Liver (tissue), 9 donors: ENCODE measurements around the gene ROR1. TPM values are rescaled to one million over a fixed set of nuclear protein-coding genes. Genes with fewer than 3 reads are reported as not detected.

Source experiments
- DNase-seq: peaks from one replicate; pipeline ENCODE4 v3.0.0-alpha.2; 2017; ENCODE audit warnings: low spot score
- H3K27ac ChIP-seq, 2 donors: one replicate each; pipeline ENCODE4 v1.7.0; 2013; ENCODE audit warnings: inconsistent platforms in 2 of 2, low read length in 2 of 2, control low read depth in 1 of 2, low read depth in 1 of 2, mild to moderate bottlenecking in 1 of 2
- H3K27me3 ChIP-seq, 4 donors: one replicate each; pipeline versions ENCODE4 v1.6.1 to v1.7.0; 2013; ENCODE audit warnings: low read length in 3 of 4, inconsistent platforms in 1 of 4, mild to moderate bottlenecking in 1 of 4, moderate library complexity in 1 of 4; ENCODE audit not compliant: control insufficient read depth in 4 of 4, insufficient read depth in 4 of 4
- H3K36me3 ChIP-seq, 4 donors: one replicate each; pipeline versions ENCODE4 v1.6.1 to v1.7.0; 2013; ENCODE audit warnings: low read length in 3 of 4, mild to moderate bottlenecking in 3 of 4, low read depth in 1 of 4, moderate library complexity in 1 of 4; ENCODE audit not compliant: control insufficient read depth in 4 of 4, insufficient read depth in 3 of 4
- H3K4me1 ChIP-seq, 4 donors: one replicate each; pipeline versions ENCODE4 v1.6.1 to v1.7.0; 2013; ENCODE audit warnings: low read length in 3 of 4, mild to moderate bottlenecking in 3 of 4, moderate library complexity in 1 of 4; ENCODE audit not compliant: control insufficient read depth in 4 of 4, insufficient read depth in 4 of 4
- H3K4me3 ChIP-seq, 3 donors: one replicate each; pipeline versions ENCODE4 v1.6.1 to v1.7.0; 2013; ENCODE audit warnings: low read length in 3 of 3, control low read depth in 1 of 3, low read depth in 1 of 3, mild to moderate bottlenecking in 1 of 3
- H3K9ac ChIP-seq, 2 donors: one replicate each; pipeline ENCODE4 v1.7.0; 2013; ENCODE audit warnings: low read length in 2 of 2, mild to moderate bottlenecking in 2 of 2, moderate library complexity in 2 of 2, control low read depth in 1 of 2, low read depth in 1 of 2
- H3K9me3 ChIP-seq, 4 donors: one replicate each; pipeline versions ENCODE4 v1.6.1 to v1.7.0; 2013; ENCODE audit warnings: low read length in 3 of 4; ENCODE audit not compliant: control insufficient read depth in 4 of 4
- ATF3 ChIP-seq: IDR thresholded peaks from 2 replicates; pipeline ENCODE4 v1.6.1; 2016; ENCODE audit warnings: antibody characterized with exemption
- EGR1 ChIP-seq, 2 donors: IDR thresholded peaks; 2 replicates each; pipeline ENCODE4 v1.6.1; 2016 to 2018; ENCODE audit warnings: antibody characterized with exemption in 2 of 2, low read depth in 2 of 2
- FOXA1 ChIP-seq: IDR thresholded peaks from 2 replicates; pipeline ENCODE4 v1.6.1; 2016; ENCODE audit warnings: antibody characterized with exemption
- FOXA2 ChIP-seq: IDR thresholded peaks from 2 replicates; pipeline ENCODE4 v1.6.1; 2016; ENCODE audit warnings: antibody characterized with exemption
- GABPA ChIP-seq, 2 donors: IDR thresholded peaks in 1 of 2; conservative IDR thresholded peaks in 1 of 2; 2 replicates each; pipeline ENCODE4 v1.6.1; 2016; ENCODE audit warnings: antibody characterized with exemption in 2 of 2, mild to moderate bottlenecking in 1 of 2, moderate library complexity in 1 of 2
- HNF4A ChIP-seq, 2 donors: conservative IDR thresholded peaks; 2 replicates each; pipeline ENCODE4 v1.6.1; 2016; ENCODE audit warnings: antibody characterized with exemption in 2 of 2, mild to moderate bottlenecking in 2 of 2
- HNF4G ChIP-seq: IDR thresholded peaks from 2 replicates; pipeline ENCODE4 v1.6.1; 2016; ENCODE audit warnings: antibody characterized with exemption
- JUND ChIP-seq, 2 donors: IDR thresholded peaks; 2 replicates each; pipeline ENCODE4 v1.6.1; 2016; ENCODE audit warnings: antibody characterized with exemption in 2 of 2
- NR2F2 ChIP-seq: IDR thresholded peaks from 2 replicates; pipeline ENCODE4 v1.6.1; 2016; ENCODE audit warnings: antibody characterized with exemption
- RAD21 ChIP-seq, 2 donors: IDR thresholded peaks; 2 replicates each; pipeline ENCODE4 v1.6.1; 2016; ENCODE audit warnings: antibody characterized with exemption in 2 of 2, mild to moderate bottlenecking in 2 of 2
- REST ChIP-seq: IDR thresholded peaks from 2 replicates; pipeline ENCODE4 v1.6.1; 2016; ENCODE audit warnings: antibody characterized with exemption, mild to moderate bottlenecking
- RXRA ChIP-seq, 2 donors: IDR thresholded peaks; 2 replicates each; pipeline ENCODE4 v1.6.1; 2017 to 2018; ENCODE audit warnings: antibody characterized with exemption in 2 of 2, mild to moderate bottlenecking in 1 of 2
- SP1 ChIP-seq: IDR thresholded peaks from 2 replicates; pipeline ENCODE4 v1.6.1; 2018; ENCODE audit warnings: antibody characterized with exemption, mild to moderate bottlenecking
- TAF1 ChIP-seq: conservative IDR thresholded peaks from 2 replicates; pipeline ENCODE4 v1.6.1; 2016; ENCODE audit warnings: antibody characterized with exemption, mild to moderate bottlenecking
- YY1 ChIP-seq: IDR thresholded peaks from 2 replicates; pipeline ENCODE4 v1.6.1; 2016; ENCODE audit warnings: antibody characterized with exemption, mild to moderate bottlenecking
- ZBTB33 ChIP-seq: IDR thresholded peaks from 2 replicates; pipeline ENCODE4 v1.6.1; 2016; ENCODE audit warnings: antibody characterized with exemption
- WGBS: extraction: QIAGEN DNeasy Blood & Tissue Kit; methylation state at CpG from one replicate; pipeline ENCODE4 v1.1.7; 2013; 5-methylcytosine and 5-hydroxymethylcytosine counted together
- polyA plus RNA-seq, 2 donors: library from polyadenylated mRNA; stranded (reverse) in 1 of 2; unstranded in 1 of 2; fragments of 200-250 nt in 1 of 2; fragments of >200 nt in 1 of 2; fragmentation: Nextera tagmentation in 1 of 2; extraction: Ambion mirVana in 1 of 2; gene quantifications; one replicate each; pipeline versions ENCODE4 v1.2.1 to v1.2.3, GENCODE V29; 2013 to 2015
- total RNA-seq, 2 donors: library from RNA; depleted of rRNA; stranded (reverse); fragments of >200 nt; gene quantifications; one replicate each; pipeline ENCODE4 v1.2.3, GENCODE V29; 2014
- TF ChIP-seq, protein P1 (sequence below): fragments of 150-350 bp; IDR thresholded peaks from 2 replicates; pipeline ENCODE4 v1.5.1; 2017; ENCODE audit warnings: improper control_type of control experiment, low read depth, low read length; ENCODE audit not compliant: missing input control
- TF ChIP-seq, protein P2 (sequence below): IDR thresholded peaks from 2 replicates; pipeline ENCODE4 v1.6.1; 2016; ENCODE audit warnings: antibody characterized with exemption
- donor health status: healthy.
- donor health status: healthy.
- donor health status: healthy.
- donor health status: healthy.
- donor health status: healthy.

The ROR1 gene
- total and polyA plus RNA-seq, 4 donors, result 0.15 to 0.98 (median 0.37) TPM

GRCh38 chr1:63892632-63893395 is 119.0 kb downstream of the ROR1 start:
- Histone ChIP-seq H3K27me3 (no peaks in the 10 kb centered on the region), H3K9ac (no peak overlapping the region), H3K9me3 (peaks cover 0 to 2% (median under 1%) of the 10 kb centered on the region in 4 donors), H3K4me3 (no peak overlapping the region), H3K36me3 (no peaks in the 10 kb centered on the region), H3K27ac (no peak overlapping the region), H3K4me1 (peaks cover 0 to 2% (median 0%) of the 10 kb centered on the region in 4 donors)
- no peak for DNase-seq
- WGBS, result 80% methylated on average over 8 of the region's 8 CpGs
- TF ChIP-seq JUND (IDR thresholded peaks at IDR 0.05), result no peak
- TF ChIP-seq, protein P1, sequence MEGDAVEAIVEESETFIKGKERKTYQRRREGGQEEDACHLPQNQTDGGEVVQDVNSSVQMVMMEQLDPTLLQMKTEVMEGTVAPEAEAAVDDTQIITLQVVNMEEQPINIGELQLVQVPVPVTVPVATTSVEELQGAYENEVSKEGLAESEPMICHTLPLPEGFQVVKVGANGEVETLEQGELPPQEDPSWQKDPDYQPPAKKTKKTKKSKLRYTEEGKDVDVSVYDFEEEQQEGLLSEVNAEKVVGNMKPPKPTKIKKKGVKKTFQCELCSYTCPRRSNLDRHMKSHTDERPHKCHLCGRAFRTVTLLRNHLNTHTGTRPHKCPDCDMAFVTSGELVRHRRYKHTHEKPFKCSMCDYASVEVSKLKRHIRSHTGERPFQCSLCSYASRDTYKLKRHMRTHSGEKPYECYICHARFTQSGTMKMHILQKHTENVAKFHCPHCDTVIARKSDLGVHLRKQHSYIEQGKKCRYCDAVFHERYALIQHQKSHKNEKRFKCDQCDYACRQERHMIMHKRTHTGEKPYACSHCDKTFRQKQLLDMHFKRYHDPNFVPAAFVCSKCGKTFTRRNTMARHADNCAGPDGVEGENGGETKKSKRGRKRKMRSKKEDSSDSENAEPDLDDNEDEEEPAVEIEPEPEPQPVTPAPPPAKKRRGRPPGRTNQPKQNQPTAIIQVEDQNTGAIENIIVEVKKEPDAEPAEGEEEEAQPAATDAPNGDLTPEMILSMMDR, result no peak
- no peak for TF ChIP-seq SP1
- TF ChIP-seq TAF1, result no peak
- no peak for TF ChIP-seq FOXA2
- no peak for TF ChIP-seq GABPA (IDR thresholded peaks at IDR 0.05 in 1 of 2, conservative IDR thresholded peaks at IDR 0.05 in 1 of 2)
- TF ChIP-seq, protein P2, sequence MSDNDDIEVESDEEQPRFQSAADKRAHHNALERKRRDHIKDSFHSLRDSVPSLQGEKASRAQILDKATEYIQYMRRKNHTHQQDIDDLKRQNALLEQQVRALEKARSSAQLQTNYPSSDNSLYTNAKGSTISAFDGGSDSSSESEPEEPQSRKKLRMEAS, result no peak
- TF ChIP-seq FOXA1, result no peak
- TF ChIP-seq ATF3, result no peak
- no peak for TF ChIP-seq NR2F2
- TF ChIP-seq RAD21 (IDR thresholded peaks at IDR 0.05), result no peak
- TF ChIP-seq HNF4A (conservative IDR thresholded peaks at IDR 0.05), result no peak
- TF ChIP-seq HNF4G, result no peak
- TF ChIP-seq REST, result no peak
- TF ChIP-seq EGR1 (IDR thresholded peaks at IDR 0.05; ENCODE audit: low read depth in 2 of 2), result no peak
- TF ChIP-seq RXRA (IDR thresholded peaks at IDR 0.05), result no peak
- TF ChIP-seq ZBTB33, result no peak
- TF ChIP-seq YY1, result no peak
